AG10803 (cell line): ENCODE measurements around the gene HELQ.

Source experiments
- DNase-seq: peaks from one replicate; pipeline ENCODE4 v3.0.0; 2010; ENCODE audit warnings: low read depth
- H3K4me3 ChIP-seq: 2 replicates; pipeline ENCODE4 v1.5.1; 2011; ENCODE audit warnings: mild to moderate bottlenecking, low read length, control low read depth
- CTCF ChIP-seq: conservative IDR thresholded peaks from 2 replicates; pipeline ENCODE4 v1.5.1; 2011; ENCODE audit warnings: mild to moderate bottlenecking, low read length, control low read depth, inconsistent platforms

Gene HELQ

GRCh38 chr4:83358410-83358809 is 97.2 kb downstream of the HELQ start:
- no peak for TF ChIP-seq CTCF
- DNase-seq = peak; percentile 66

More at GRCh38 chr4:83358410-83358809, 97.2 kb downstream of the HELQ start:
- H3K4me3 ChIP-seq = no peak overlapping the region
